Measurements from ENCODE around the gene PPP4C. TPM values are rescaled to one million over a fixed set of nuclear protein-coding genes. Genes with fewer than 3 reads are reported as not detected.

The PPP4C gene
- total and polyA plus RNA-seq, 2 of the 8 experiments (the other 6 are each of a cell fraction or from before 2014, with no cell fraction given) = 148 to 298 TPM

GRCh38 chr16:30065102-30065942, 10.5 kb upstream of the PPP4C start, which contains the start of gene ALDOA (continued):
- TF ChIP-seq TAF7 (optimal IDR thresholded peaks at IDR 0.05; ENCODE audit: borderline replicate concordance, low read depth, low read length) (peak; percentile 79), EGR1 (IDR thresholded peaks at IDR 0.05; ENCODE audit: borderline replicate concordance, low read depth, low read length) (peak; percentile 6; the same call in 1 of the 2 replicates), JUND (IDR thresholded peaks at IDR 0.05; ENCODE audit: low read length) (no peak), FOSL1 (IDR thresholded peaks at IDR 0.05; ENCODE audit: insufficient read depth, low read depth, low read length) (no peak), TAF1 (IDR thresholded peaks at IDR 0.05; ENCODE audit: low read depth, low read length) (peak; percentile 79), SIX5 (IDR thresholded peaks at IDR 0.05; ENCODE audit: low read depth, low read length) (no peak), CHD1 (IDR thresholded peaks at IDR 0.05; ENCODE audit: low read depth, low read length) (no peak), MAFK (IDR thresholded peaks at IDR 0.05; ENCODE audit: low read depth, low read length) (peak; percentile 77; the same call in 1 of the 2 replicates), SP4 (IDR thresholded peaks at IDR 0.05; ENCODE audit: low read length) (peak; percentile 59; the same call in 1 of the 2 replicates), HDAC6 (IDR thresholded peaks at IDR 0.05; ENCODE audit: low read depth, low read length) (no peak), EP300 (IDR thresholded peaks at IDR 0.05; ENCODE audit: borderline replicate concordance in 1 of 2, low read depth in 2 of 2, low read length in 2 of 2) (no peak; a peak in 1 of 3 replicates), POU5F1 (IDR thresholded peaks at IDR 0.05; ENCODE audit: low read depth, low read length) (no peak)
